GM18873 (cell line): ENCODE data around the gene PRKRA.
"Not testable (repeated sequence)": the region's sequence is repeated elsewhere in the genome, so short reads cannot be mapped to it uniquely, and the experiment has no call there.

Source experiments
- ATAC-seq: cut with Tn5 transposase; IDR thresholded peaks from one replicate; pipeline ENCODE4 v1.9.1; 2021; ENCODE audit warnings: mild to moderate bottlenecking, moderate library complexity, moderate number of reproducible peaks; ENCODE audit not compliant: unreplicated experiment, low FRiP score

Gene PRKRA

GRCh38 chr2:178415979-178416378 is 35.0 kb downstream of the PRKRA start:
- ATAC-seq: no peak

GRCh38 chr2:178414266-178415247 is 36.4 kb downstream of the PRKRA start:
- peak; percentile 78 for ATAC-seq

GRCh38 chr2:178413472-178414265 is 37.3 kb downstream of the PRKRA start:
- peak; percentile 61 for ATAC-seq

GRCh38 chr2:178412453-178412852 is 38.5 kb downstream of the PRKRA start:
- not testable (repeated sequence) for ATAC-seq

- ATAC-seq: no peak
These were observed 38.9 kb downstream of the PRKRA start for GRCh38 chr2:178412047-178412446.

GRCh38 chr2:178409261-178409660 is 41.7 kb downstream of the PRKRA start:
- no peak for ATAC-seq

- peak; percentile 99 for ATAC-seq
These were observed 46.6 kb downstream of the PRKRA start for GRCh38 chr2:178404368-178404767.

GRCh38 chr2:178403671-178404306 is 47.2 kb downstream of the PRKRA start:
- ATAC-seq: peak; percentile 38

- ATAC-seq: no peak
These were observed 49.0 kb downstream of the PRKRA start for GRCh38 chr2:178401994-178402437.

- ATAC-seq: peak; percentile 88
These were observed 53.9 kb downstream of the PRKRA start for GRCh38 chr2:178397002-178397605.

- no peak for ATAC-seq
These were observed 54.9 kb downstream of the PRKRA start for GRCh38 chr2:178395941-178396570.

GRCh38 chr2:178395295-178395694 is 55.7 kb downstream of the PRKRA start:
- no peak for ATAC-seq

- ATAC-seq: no peak
These were observed 56.1 kb downstream of the PRKRA start for GRCh38 chr2:178394859-178395258.

GRCh38 chr2:178392215-178392614 is 58.8 kb downstream of the PRKRA start:
- ATAC-seq: no peak

- ATAC-seq: no peak
These were observed 59.3 kb downstream of the PRKRA start for GRCh38 chr2:178391701-178392100.

GRCh38 chr2:178388287-178388686 is 62.7 kb downstream of the PRKRA start:
- ATAC-seq: no peak

GRCh38 chr2:178386986-178387597 is 63.9 kb downstream of the PRKRA start:
- ATAC-seq: no peak

GRCh38 chr2:178385595-178386148 is 65.3 kb downstream of the PRKRA start:
- ATAC-seq: no peak

- no peak for ATAC-seq
These were observed 67.3 kb downstream of the PRKRA start for GRCh38 chr2:178383718-178384117.
